Body of pancreas (tissue), 4 donors: ENCODE measurements around the gene COL9A3.

Experiments
- POLR2A ChIP-seq, 3 donors: fragments of 450-650 bp; IDR thresholded peaks; one replicate each; pipeline ENCODE4 v1.6.1; 2016; ENCODE audit warnings: antibody characterized with exemption in 3 of 3, mild to moderate bottlenecking in 2 of 3
- TF ChIP-seq, protein P1 (sequence below), 7 experiments: fragments of 450-650 bp in 4 of 7; fragments of 200-600 bp in 3 of 7; sonication (generic) in 3 of 7; IDR thresholded peaks; one replicate each; pipeline ENCODE4 v1.5.1; 2016 to 2019; ENCODE audit warnings: antibody characterized with exemption in 7 of 7

DNA sequence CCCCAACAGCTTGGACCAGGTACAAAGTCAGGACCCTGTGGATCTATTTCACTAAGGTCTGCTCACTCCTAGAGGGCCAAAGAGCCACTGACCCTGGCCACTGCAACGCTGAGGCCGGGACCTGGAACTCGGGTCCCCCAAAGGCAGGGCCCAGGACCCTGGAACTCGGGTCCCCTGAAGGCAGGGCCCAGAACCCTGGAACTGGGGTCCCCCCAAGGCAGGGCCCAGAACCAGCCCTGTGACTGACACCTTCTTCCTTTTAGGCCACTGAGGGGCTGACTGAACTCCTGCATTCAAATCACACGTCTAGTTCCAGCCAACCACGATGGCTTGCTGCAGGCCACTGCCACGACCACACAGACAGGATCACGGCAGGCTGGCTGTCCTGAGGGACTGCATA, 35.3 kb downstream of the COL9A3 start:
- TF ChIP-seq, protein P1, sequence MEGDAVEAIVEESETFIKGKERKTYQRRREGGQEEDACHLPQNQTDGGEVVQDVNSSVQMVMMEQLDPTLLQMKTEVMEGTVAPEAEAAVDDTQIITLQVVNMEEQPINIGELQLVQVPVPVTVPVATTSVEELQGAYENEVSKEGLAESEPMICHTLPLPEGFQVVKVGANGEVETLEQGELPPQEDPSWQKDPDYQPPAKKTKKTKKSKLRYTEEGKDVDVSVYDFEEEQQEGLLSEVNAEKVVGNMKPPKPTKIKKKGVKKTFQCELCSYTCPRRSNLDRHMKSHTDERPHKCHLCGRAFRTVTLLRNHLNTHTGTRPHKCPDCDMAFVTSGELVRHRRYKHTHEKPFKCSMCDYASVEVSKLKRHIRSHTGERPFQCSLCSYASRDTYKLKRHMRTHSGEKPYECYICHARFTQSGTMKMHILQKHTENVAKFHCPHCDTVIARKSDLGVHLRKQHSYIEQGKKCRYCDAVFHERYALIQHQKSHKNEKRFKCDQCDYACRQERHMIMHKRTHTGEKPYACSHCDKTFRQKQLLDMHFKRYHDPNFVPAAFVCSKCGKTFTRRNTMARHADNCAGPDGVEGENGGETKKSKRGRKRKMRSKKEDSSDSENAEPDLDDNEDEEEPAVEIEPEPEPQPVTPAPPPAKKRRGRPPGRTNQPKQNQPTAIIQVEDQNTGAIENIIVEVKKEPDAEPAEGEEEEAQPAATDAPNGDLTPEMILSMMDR (IDR thresholded peaks at IDR 0.05), result no peak
- TF ChIP-seq POLR2A (IDR thresholded peaks at IDR 0.05), result no peak
